Stimulated activated CD4-positive, alpha-beta T cell treated with anti-CD3 and anti-CD28 coated beads, Interleukin-15, amount 100 ng/mL, for 24 hours (primary cell): ENCODE results near the gene PRR29.
"Not testable (repeated sequence)": the region's sequence is repeated elsewhere in the genome, so short reads cannot be mapped to it uniquely, and the experiment has no call there.

Source experiments
- DNase-seq: peaks from one replicate; pipeline ENCODE4 v3.0.0-alpha.2; 2020

The PRR29 gene

GRCh38 chr17:63998721-63999679 lies 849 bp downstream of the PRR29 start:
- DNase-seq, result no peak

- no peak for DNase-seq
Measured at GRCh38 chr17:63999680-64000531, 1.8 kb downstream of the PRR29 start.

- no peak for DNase-seq
Measured at GRCh38 chr17:64001091-64001579, 3.0 kb downstream of the PRR29 start.

GRCh38 chr17:64001763-64002529 lies 3.8 kb downstream of the PRR29 start:
- DNase-seq, result no peak

GRCh38 chr17:64002658-64003525 lies 4.7 kb downstream of the PRR29 start:
- DNase-seq, result no peak

- no peak for DNase-seq
Measured at GRCh38 chr17:64003526-64004121, 5.5 kb downstream of the PRR29 start.

GRCh38 chr17:64004218-64004770 lies 6.1 kb downstream of the PRR29 start:
- DNase-seq, result no peak

- DNase-seq, result no peak
Measured at GRCh38 chr17:64004903-64005733, 7.0 kb downstream of the PRR29 start.

GRCh38 chr17:64005734-64006167 lies 7.6 kb downstream of the PRR29 start:
- DNase-seq, result no peak

- DNase-seq, result no peak
Measured at GRCh38 chr17:64006361-64007088, 8.4 kb downstream of the PRR29 start.

- DNase-seq, result not testable (repeated sequence)
Measured at GRCh38 chr17:64007089-64007837, 9.1 kb downstream of the PRR29 start.

- no peak for DNase-seq
Measured at GRCh38 chr17:64007838-64008282, 9.7 kb downstream of the PRR29 start.

- no peak for DNase-seq
Measured at GRCh38 chr17:64008346-64008745, 10.2 kb downstream of the PRR29 start.

- DNase-seq, result no peak
Measured at GRCh38 chr17:64008830-64009229, 10.7 kb downstream of the PRR29 start.

GRCh38 chr17:64009571-64010402 lies 11.6 kb downstream of the PRR29 start:
- DNase-seq, result no peak

- DNase-seq, result no peak
Measured at GRCh38 chr17:64015447-64015846, 17.3 kb downstream of the PRR29 start.

GRCh38 chr17:64016231-64016784 lies 18.2 kb downstream of the PRR29 start:
- DNase-seq, result no peak
